Cerebellar cortex (tissue), 1 donor: Measurements from ENCODE around the gene ZAP70.
"Not testable (repeated sequence)": the region's sequence is repeated elsewhere in the genome, so short reads cannot be mapped to it uniquely, and the experiment has no call there.

Experiments used
- DNase-seq: peaks from one replicate; pipeline ENCODE4 v3.0.0-alpha.2; 2015; ENCODE audit warnings: low spot score

The ZAP70 gene

GRCh38 chr2:97713296-97714083 is at the start of gene ZAP70:
TSS of gene ZAP70 (plus strand) at chr2:97713576. CDS start at chr2:97724037, 10,461 bp downstream.
- no peak for DNase-seq

GRCh38 chr2:97663626-97663961 is 49.8 kb upstream of the ZAP70 start:
- no peak for DNase-seq

GRCh38 chr2:97663962-97664635 is 49.3 kb upstream of the ZAP70 start, which contains the start of gene ACTR1B:
TSS of gene ACTR1B (minus strand) at chr2:97664044. CDS start at chr2:97663890, 154 bp downstream.
- DNase-seq, result peak; percentile 99

- DNase-seq, result peak; percentile 42
Measured at GRCh38 chr2:97664636-97664970, 48.8 kb upstream of the ZAP70 start.

- DNase-seq, result no peak
Measured at GRCh38 chr2:97669448-97669847, 43.9 kb upstream of the ZAP70 start, which contains the start of gene C2orf92. TSS of gene C2orf92 (plus strand) at chr2:97669713. CDS start at chr2:97669789, 76 bp downstream.

- DNase-seq, result no peak
Measured at GRCh38 chr2:97670471-97670870, 42.9 kb upstream of the ZAP70 start.

GRCh38 chr2:97671526-97671925 is 41.9 kb upstream of the ZAP70 start:
- DNase-seq, result no peak

- DNase-seq, result not testable (repeated sequence)
Measured at GRCh38 chr2:97672606-97673140, 40.7 kb upstream of the ZAP70 start.

- no peak for DNase-seq
Measured at GRCh38 chr2:97673182-97673914, 40.0 kb upstream of the ZAP70 start.

GRCh38 chr2:97673915-97674283 is 39.5 kb upstream of the ZAP70 start:
- no peak for DNase-seq

GRCh38 chr2:97675430-97676113 is 37.8 kb upstream of the ZAP70 start:
- DNase-seq, result no peak

- no peak for DNase-seq
Measured at GRCh38 chr2:97676620-97677019, 36.8 kb upstream of the ZAP70 start.

GRCh38 chr2:97677480-97677879 is 35.9 kb upstream of the ZAP70 start:
- DNase-seq, result no peak

GRCh38 chr2:97678298-97678697 is 35.1 kb upstream of the ZAP70 start:
- no peak for DNase-seq

- not testable (repeated sequence) for DNase-seq
Measured at GRCh38 chr2:97687235-97687634, 26.1 kb upstream of the ZAP70 start.

- no peak for DNase-seq
Measured at GRCh38 chr2:97688062-97688827, 25.1 kb upstream of the ZAP70 start.

GRCh38 chr2:97691166-97691565 is 22.2 kb upstream of the ZAP70 start:
- no peak for DNase-seq

GRCh38 chr2:97693476-97693875 is 19.9 kb upstream of the ZAP70 start:
- DNase-seq, result no peak

- no peak for DNase-seq
Measured at GRCh38 chr2:97695744-97696143, 17.6 kb upstream of the ZAP70 start.

GRCh38 chr2:97697252-97698235 is 15.8 kb upstream of the ZAP70 start:
- peak; percentile 92 for DNase-seq
